Osteoblast (primary cell): Measurements from ENCODE around the gene NCAN. TPM values are rescaled to one million over a fixed set of nuclear protein-coding genes. Genes with fewer than 3 reads are reported as not detected.

Experiments used
- DNase-seq: peaks from one replicate; pipeline ENCODE4 v3.0.0; 2011; ENCODE audit warnings: low spot score, mixed read lengths; ENCODE audit not compliant: insufficient read length; ENCODE audit errors: missing footprints
- H2AFZ ChIP-seq: 2 replicates; pipeline ENCODE4 v1.6.0; 2011; ENCODE audit warnings: mild to moderate bottlenecking, low read length
- H3K27ac ChIP-seq: 2 replicates; pipeline ENCODE4 v1.5.1; 2011; ENCODE audit warnings: mild to moderate bottlenecking, low read depth, low read length, moderate library complexity
- H3K27me3 ChIP-seq: 2 replicates; pipeline ENCODE4 v1.6.0; 2012; ENCODE audit warnings: mild to moderate bottlenecking, control low read depth, inconsistent platforms, low read length, moderate library complexity; ENCODE audit not compliant: insufficient read depth
- H3K36me3 ChIP-seq: 2 replicates; pipeline ENCODE4 v1.5.1; 2011; ENCODE audit warnings: mild to moderate bottlenecking, low read length, control low read depth, moderate library complexity; ENCODE audit not compliant: insufficient read depth
- H3K4me1 ChIP-seq: 2 replicates; pipeline ENCODE4 v1.5.1; 2011; ENCODE audit warnings: mild to moderate bottlenecking, low read length, control low read depth, moderate library complexity; ENCODE audit not compliant: insufficient read depth
- H3K4me2 ChIP-seq: 2 replicates; pipeline ENCODE4 v1.6.0; 2011; ENCODE audit warnings: mild to moderate bottlenecking, low read length; ENCODE audit not compliant: insufficient read depth
- H3K4me3 ChIP-seq: fragments of 200-600 bp; sonication (generic); 3 replicates; pipeline ENCODE4 v1.5.1; 2012; ENCODE audit warnings: mild to moderate bottlenecking, low read length, inconsistent platforms; ENCODE audit not compliant: insufficient read depth
- H3K79me2 ChIP-seq: 2 replicates; pipeline ENCODE4 v1.6.0; 2012; ENCODE audit warnings: mild to moderate bottlenecking, low read length, control low read depth, inconsistent platforms; ENCODE audit not compliant: insufficient read depth
- H3K9me3 ChIP-seq: 2 replicates; pipeline ENCODE4 v1.5.1; 2011; ENCODE audit warnings: low read depth, low read length, control low read depth
- H4K20me1 ChIP-seq: 2 replicates; pipeline ENCODE4 v1.6.0; 2012; ENCODE audit warnings: mild to moderate bottlenecking, low read length, control low read depth; ENCODE audit not compliant: insufficient read depth
- CTCF ChIP-seq: IDR thresholded peaks from 2 replicates; pipeline ENCODE4 v1.5.1; 2011; ENCODE audit warnings: mild to moderate bottlenecking, low read depth, low read length, moderate library complexity; ENCODE audit errors: extremely low read depth
- total RNA-seq: library from RNA; depleted of rRNA; stranded (reverse); fragments of >200 nt; gene quantifications from 2 replicates; pipeline ENCODE4 v1.2.3, GENCODE V29; 2012

Gene NCAN
- total RNA-seq, 1 donor: not detected

GRCh38 chr19:19227217-19227616, 15.5 kb downstream of the NCAN start:
- Histone ChIP-seq H3K79me2 (no peaks in the 10 kb centered on the region), H3K27ac (no peak overlapping the region), H3K36me3 (no peaks in the 10 kb centered on the region), H4K20me1 (no peaks in the 10 kb centered on the region), H2AFZ (no peak overlapping the region), H3K27me3 (peaks cover 15% of the 10 kb centered on the region), H3K4me1 (no peaks in the 10 kb centered on the region), H3K4me2 (no peak overlapping the region), H3K4me3 (no peak overlapping the region), H3K9me3 (no peaks in the 10 kb centered on the region)
- DNase-seq: peak; percentile 71
- TF ChIP-seq CTCF: no peak

GRCh38 chr19:19229701-19230100, 17.9 kb downstream of the NCAN start:
- Histone ChIP-seq H4K20me1 (no peaks in the 10 kb centered on the region), H3K36me3 (no peaks in the 10 kb centered on the region), H2AFZ (no peak overlapping the region), H3K4me2 (no peak overlapping the region), H3K27me3 (peaks cover 4% of the 10 kb centered on the region), H3K9me3 (peaks cover 3% of the 10 kb centered on the region), H3K79me2 (no peaks in the 10 kb centered on the region), H3K4me1 (no peaks in the 10 kb centered on the region), H3K27ac (no peak overlapping the region), H3K4me3 (no peak overlapping the region)
- no peak for TF ChIP-seq CTCF
- no peak for DNase-seq

- Histone ChIP-seq H2AFZ (no peak overlapping the region), H3K4me1 (no peaks in the 10 kb centered on the region), H3K27ac (no peak overlapping the region), H3K27me3 (no peaks in the 10 kb centered on the region), H4K20me1 (no peaks in the 10 kb centered on the region), H3K9me3 (peaks cover 4% of the 10 kb centered on the region), H3K4me3 (no peak overlapping the region), H3K79me2 (no peaks in the 10 kb centered on the region), H3K36me3 (no peaks in the 10 kb centered on the region), H3K4me2 (no peak overlapping the region)
- no peak for TF ChIP-seq CTCF
- DNase-seq: peak; percentile 72
Observed at GRCh38 chr19:19230999-19231398, 19.2 kb downstream of the NCAN start.

- Histone ChIP-seq H3K9me3 (peaks cover 4% of the 10 kb centered on the region), H3K79me2 (no peaks in the 10 kb centered on the region), H2AFZ (no peak overlapping the region), H3K27ac (no peak overlapping the region), H3K4me1 (no peaks in the 10 kb centered on the region), H3K27me3 (no peaks in the 10 kb centered on the region), H3K36me3 (no peaks in the 10 kb centered on the region), H4K20me1 (no peaks in the 10 kb centered on the region), H3K4me3 (no peak overlapping the region), H3K4me2 (no peak overlapping the region)
- peak; percentile 41 for DNase-seq
- no peak for TF ChIP-seq CTCF
Observed at GRCh38 chr19:19232261-19232721, 20.5 kb downstream of the NCAN start.
